Muscle of back (tissue), 11 donors: ENCODE results near the gene CDRT15. TPM values are rescaled to one million over a fixed set of nuclear protein-coding genes. Genes with fewer than 3 reads are reported as not detected.
"Not testable (repeated sequence)": the region's sequence is repeated elsewhere in the genome, so short reads cannot be mapped to it uniquely, and the experiment has no call there.

Experiments used
- DNase-seq, 3 donors: peaks; one replicate each; pipeline versions ENCODE4 v3.0.0 to v3.0.0-alpha.2; 2013
- polyA plus RNA-seq, 10 donors: library from polyadenylated mRNA; unstranded; fragments of 120-200 nt; gene quantifications; one replicate each; pipeline ENCODE4 v1.2.1, GENCODE V29; 2013; ENCODE audit not compliant: insufficient read length in 10 of 10

CDRT15 gene
- polyA plus RNA-seq, 10 donors: 0.51 to 1.2 (median 0.67) TPM; not detected in 4

DNA sequence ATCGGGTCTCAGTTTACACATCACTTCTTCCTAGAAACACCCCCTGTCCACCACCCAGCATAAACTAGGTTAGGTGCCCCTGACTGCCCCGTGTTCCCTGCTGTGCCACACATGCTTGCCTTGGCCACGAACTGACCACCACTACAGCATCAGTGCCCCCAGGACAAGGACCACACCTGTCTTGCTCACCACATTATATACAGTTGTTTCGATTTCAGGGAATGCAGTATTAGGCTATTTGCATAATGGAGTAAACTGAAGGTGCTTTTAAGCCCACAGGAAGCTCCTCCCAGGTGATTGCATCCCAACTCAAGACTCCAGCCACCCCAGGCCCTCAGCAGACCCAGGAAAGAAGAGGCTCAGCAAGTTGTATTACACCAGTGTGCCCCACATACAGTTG is 50.2 kb downstream of the CDRT15 start:
- DNase-seq: not testable (repeated sequence)

Other genes starting within 250 kb of the CDRT15 start
- gene COX10, start 167.4 kb downstream of the CDRT15 start, polyA plus RNA-seq: 10 to 100 TPM in 9 of 10 donors, 1 to 10 TPM in 1; 9.8 to 17.3 (median 14.6) TPM
- 1 to 10 TPM in 9 of 10 donors, under 1 TPM in 1; 0.71 to 4.7 (median 3.4) TPM for gene HS3ST3B1, start 64.2 kb upstream of the CDRT15 start, polyA plus RNA-seq